Mesothelial cell of epicardium (in vitro differentiated cells): ENCODE results near the gene LRRC4B. TPM values are rescaled to one million over a fixed set of nuclear protein-coding genes. Genes with fewer than 3 reads are reported as not detected.

Source experiments
- DNase-seq, 2 experiments: peaks; one replicate each; pipeline ENCODE4 v3.0.0; 2021; ENCODE audit warnings: low spot score in 2 of 2; ENCODE audit not compliant: unreplicated experiment in 2 of 2
- H3K27ac Mint-ChIP-seq: 2 replicates; pipeline ENCODE4 v1.8.0; 2021; ENCODE audit warnings: mixed read lengths
- H3K27me3 Mint-ChIP-seq: 2 replicates; pipeline ENCODE4 v1.8.0; 2021; ENCODE audit warnings: low read depth, mixed read lengths
- H3K36me3 Mint-ChIP-seq: 2 replicates; pipeline ENCODE4 v1.8.0; 2021; ENCODE audit warnings: mixed read lengths
- H3K4me1 Mint-ChIP-seq: 2 replicates; pipeline ENCODE4 v1.8.0; 2021; ENCODE audit warnings: mixed read lengths
- H3K4me3 Mint-ChIP-seq: 2 replicates; pipeline ENCODE4 v1.8.0; 2021; ENCODE audit warnings: mild to moderate bottlenecking, moderate library complexity, mixed read lengths
- H3K9me3 Mint-ChIP-seq: 2 replicates; pipeline ENCODE4 v1.8.0; 2021; ENCODE audit warnings: mixed read lengths
- total RNA-seq: library from RNA; stranded (reverse); gene quantifications from 3 replicates; pipeline ENCODE4 v1.2.1, GENCODE V29; 2021
- TF ChIP-seq, protein P1 (sequence below): fragments of 200-600 bp; sonication (generic); IDR thresholded peaks from one replicate; pipeline ENCODE4 v1.5.0; 2021; ENCODE audit warnings: antibody characterized with exemption; ENCODE audit not compliant: unreplicated experiment

LRRC4B gene
- total RNA-seq, 1 donor from 2014 or later, result 16.3 TPM

DNA sequence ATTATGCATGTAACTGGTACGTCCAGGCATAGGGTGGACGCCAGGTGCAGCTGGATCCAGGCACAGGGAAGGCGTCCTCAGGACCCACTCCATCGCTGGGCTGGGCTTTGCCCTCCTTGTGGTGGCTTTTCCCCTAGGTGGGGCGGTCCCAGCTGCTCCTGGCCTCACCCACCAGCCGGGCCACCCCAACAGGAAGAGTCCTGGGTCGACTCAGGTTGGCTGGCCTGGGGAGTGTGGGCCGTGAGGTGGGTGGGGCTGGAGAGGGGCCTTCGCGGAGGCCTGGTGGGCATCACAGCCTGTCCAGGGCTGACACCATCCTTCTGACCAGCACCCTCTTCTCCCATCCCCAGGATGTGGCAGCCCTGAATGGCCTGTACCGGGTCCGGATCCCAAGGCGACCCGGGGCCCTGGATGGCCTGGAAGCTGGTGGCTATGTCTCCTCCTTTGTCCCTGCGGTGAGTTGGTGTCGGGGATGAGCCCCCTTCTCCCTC is 88.4 kb downstream of the LRRC4B start:
- peaks cover 6% of the 10 kb centered on the region for H3K9me3 Mint-ChIP-seq
- no peak overlapping the region for H3K27ac Mint-ChIP-seq

DNA sequence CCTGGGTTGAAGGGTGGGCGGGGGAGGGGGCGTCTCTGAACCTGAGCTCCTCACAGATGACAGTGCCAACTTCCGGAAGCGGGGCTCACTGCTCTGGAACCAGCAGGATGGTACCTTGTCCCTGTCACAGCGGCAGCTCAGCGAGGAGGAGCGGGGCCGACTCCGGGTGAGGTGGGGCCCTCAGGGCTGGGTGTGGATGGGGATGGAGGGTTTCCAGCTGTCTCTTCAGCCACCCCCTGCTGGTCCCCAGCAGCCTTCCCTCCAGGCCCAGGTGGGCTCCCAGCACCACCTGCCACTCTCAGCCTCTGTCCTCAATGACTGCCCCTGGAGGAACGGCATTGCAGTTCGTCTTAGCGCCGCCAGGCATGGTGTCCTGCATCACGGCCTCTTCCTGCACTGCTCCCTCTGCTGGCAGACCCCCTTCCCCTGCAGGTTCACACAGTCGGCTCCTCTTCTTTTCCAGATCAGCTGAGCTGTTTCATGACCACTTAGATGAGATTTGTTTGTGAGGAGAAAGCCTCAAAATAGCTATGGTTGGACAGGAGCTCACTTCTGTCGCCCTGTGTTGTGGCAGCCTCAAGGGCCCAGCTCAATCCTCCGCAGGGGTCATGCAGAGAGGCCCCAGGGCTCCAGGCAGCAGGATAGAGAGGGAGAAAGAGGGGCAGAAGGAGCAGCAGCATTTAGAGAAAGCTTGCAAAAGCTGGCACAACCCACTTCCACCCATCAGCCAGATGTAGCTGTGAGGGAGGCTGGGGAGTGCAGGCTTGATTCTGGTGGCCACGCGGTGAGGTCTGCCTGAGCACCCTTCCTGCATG is 89.1 kb downstream of the LRRC4B start:
- Mint-ChIP-seq H3K36me3 (peaks cover 28% of the 10 kb centered on the region), H3K4me3 (no peak overlapping the region), H3K27ac (no peak overlapping the region), H3K9me3 (peaks cover 6% of the 10 kb centered on the region), H3K27me3 (no peaks in the 10 kb centered on the region), H3K4me1 (peaks cover 16% of the 10 kb centered on the region)
- TF ChIP-seq, protein P1, sequence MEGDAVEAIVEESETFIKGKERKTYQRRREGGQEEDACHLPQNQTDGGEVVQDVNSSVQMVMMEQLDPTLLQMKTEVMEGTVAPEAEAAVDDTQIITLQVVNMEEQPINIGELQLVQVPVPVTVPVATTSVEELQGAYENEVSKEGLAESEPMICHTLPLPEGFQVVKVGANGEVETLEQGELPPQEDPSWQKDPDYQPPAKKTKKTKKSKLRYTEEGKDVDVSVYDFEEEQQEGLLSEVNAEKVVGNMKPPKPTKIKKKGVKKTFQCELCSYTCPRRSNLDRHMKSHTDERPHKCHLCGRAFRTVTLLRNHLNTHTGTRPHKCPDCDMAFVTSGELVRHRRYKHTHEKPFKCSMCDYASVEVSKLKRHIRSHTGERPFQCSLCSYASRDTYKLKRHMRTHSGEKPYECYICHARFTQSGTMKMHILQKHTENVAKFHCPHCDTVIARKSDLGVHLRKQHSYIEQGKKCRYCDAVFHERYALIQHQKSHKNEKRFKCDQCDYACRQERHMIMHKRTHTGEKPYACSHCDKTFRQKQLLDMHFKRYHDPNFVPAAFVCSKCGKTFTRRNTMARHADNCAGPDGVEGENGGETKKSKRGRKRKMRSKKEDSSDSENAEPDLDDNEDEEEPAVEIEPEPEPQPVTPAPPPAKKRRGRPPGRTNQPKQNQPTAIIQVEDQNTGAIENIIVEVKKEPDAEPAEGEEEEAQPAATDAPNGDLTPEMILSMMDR, result peak; percentile 9
- no peak for DNase-seq

More for the DNA sequence above, 88.4 kb downstream of the LRRC4B start:
- TF ChIP-seq, protein P1, result no peak
- no peaks in the 10 kb centered on the region for H3K27me3 Mint-ChIP-seq
- DNase-seq, result no peak
- H3K4me3 Mint-ChIP-seq, result no peak overlapping the region
- H3K4me1 Mint-ChIP-seq, result peaks cover 16% of the 10 kb centered on the region
- H3K36me3 Mint-ChIP-seq, result peaks cover 28% of the 10 kb centered on the region

DNA sequence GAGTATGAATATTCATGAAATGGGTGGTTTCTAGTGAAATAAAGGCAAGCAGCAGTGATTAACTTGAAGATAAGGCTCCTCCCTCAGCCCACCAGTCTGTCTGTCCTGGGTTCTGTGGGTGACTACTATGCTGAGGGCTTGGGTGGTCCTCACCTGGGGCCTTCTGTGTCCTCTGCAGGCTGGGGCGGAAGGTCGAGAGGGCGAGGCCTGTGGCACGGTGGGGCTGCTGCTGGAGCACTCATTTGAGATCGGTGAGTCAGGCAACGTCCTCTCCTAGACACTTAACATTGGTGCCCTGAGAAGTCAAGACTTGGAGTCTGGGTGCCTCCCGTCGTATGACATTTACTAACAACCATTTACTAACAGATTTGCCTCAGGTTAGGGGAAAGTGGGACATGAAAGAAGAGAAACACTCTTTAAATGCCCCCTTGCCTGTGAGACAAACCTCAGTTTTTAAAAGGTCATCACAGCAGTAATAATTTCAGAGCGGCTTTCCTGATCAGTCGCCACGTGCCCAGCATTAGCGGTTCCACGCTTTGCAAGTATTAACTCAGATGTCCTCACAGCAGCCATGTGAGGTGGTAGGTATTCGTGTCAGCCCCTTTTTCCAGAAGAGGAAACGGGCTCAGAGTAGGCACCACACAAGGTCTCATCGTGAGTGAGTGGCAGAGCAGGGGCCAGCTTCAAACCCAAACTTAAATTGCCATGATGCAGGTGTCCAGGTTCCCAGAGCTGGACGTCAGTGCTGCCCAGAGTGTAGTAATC is 90.3 kb downstream of the LRRC4B start:
- Mint-ChIP-seq H3K9me3 (peaks cover 6% of the 10 kb centered on the region), H3K4me3 (peak overlapping the region; percentile 91), H3K27me3 (no peaks in the 10 kb centered on the region), H3K4me1 (peaks cover 16% of the 10 kb centered on the region), H3K27ac (peak overlapping the region; percentile 26), H3K36me3 (peaks cover 23% of the 10 kb centered on the region)
- DNase-seq, result no peak
- TF ChIP-seq, protein P1, result no peak

GRCh38 chr19:50476907-50477238 is 91.4 kb downstream of the LRRC4B start:
- H3K9me3 Mint-ChIP-seq, result peaks cover 6% of the 10 kb centered on the region
- H3K4me1 Mint-ChIP-seq, result peaks cover 16% of the 10 kb centered on the region
- TF ChIP-seq, protein P1, result no peak

DNA sequence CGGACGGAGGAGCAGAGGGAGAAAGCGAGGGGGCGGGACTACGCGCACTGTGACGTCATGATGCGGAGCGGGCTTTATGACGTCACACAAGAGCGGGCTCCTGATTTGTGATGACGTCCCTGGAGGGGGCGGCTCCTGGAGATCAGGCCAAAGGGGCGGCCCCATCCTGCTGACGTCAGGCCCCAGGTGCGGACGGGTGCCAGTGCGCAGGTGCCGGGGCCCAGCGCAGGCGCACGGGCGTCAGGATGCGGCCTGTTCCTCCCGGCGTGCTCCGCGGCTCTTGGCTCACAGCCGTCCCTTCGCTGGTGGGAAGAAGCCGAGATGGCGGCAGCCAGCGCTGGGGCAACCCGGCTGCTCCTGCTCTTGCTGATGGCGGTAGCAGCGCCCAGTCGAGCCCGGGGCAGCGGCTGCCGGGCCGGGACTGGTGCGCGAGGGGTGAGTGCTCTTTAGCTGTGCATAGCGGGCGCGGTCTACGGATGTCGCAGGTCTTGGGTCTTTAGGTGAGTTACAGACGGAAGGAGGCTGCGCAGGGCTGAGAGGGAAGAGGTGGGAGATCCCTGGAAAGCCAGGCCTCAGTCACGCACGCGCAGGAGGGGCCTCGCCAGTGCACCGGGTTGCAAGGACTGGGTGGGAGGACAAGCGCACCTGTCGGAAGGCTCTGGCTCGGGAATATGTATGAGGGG is 91.9 kb downstream of the LRRC4B start, which contains the start of the genes EMC10 and GARIN5A:
EMC10 (plus strand) TSS at position 284 of the 683 bp plus-strand sequence; CDS start at position 322, 38 bp downstream.
GARIN5A (minus strand) TSS at position 625 of the 683 bp plus-strand sequence; CDS start at position 165, 460 bp downstream.
- H3K36me3 Mint-ChIP-seq, result peaks cover 23% of the 10 kb centered on the region

More at GRCh38 chr19:50476907-50477238, 91.4 kb downstream of the LRRC4B start:
- H3K27ac Mint-ChIP-seq, result peak overlapping the region; percentile 97
- no peaks in the 10 kb centered on the region for H3K27me3 Mint-ChIP-seq
- DNase-seq, result no peak
- H3K36me3 Mint-ChIP-seq, result peaks cover 23% of the 10 kb centered on the region
- peak overlapping the region; percentile 91 for H3K4me3 Mint-ChIP-seq

More for the DNA sequence above, 91.9 kb downstream of the LRRC4B start, which contains the start of the genes EMC10 and GARIN5A:
- TF ChIP-seq, protein P1, result no peak
- Mint-ChIP-seq H3K9me3 (peaks cover 6% of the 10 kb centered on the region), H3K27ac (peak within 1 kb of the TSS; percentile 97), H3K4me3 (peak within 1 kb of the TSS; percentile 91), H3K27me3 (no peaks in the 10 kb centered on the region), H3K4me1 (peaks cover 16% of the 10 kb centered on the region)
- DNase-seq, result peak; percentile 92 to 97
